K562 treated with DMSO at 1 percent for 24 hours (cell line): Measurements from ENCODE around the gene GRIK2. TPM values are rescaled to one million over a fixed set of nuclear protein-coding genes. Genes with fewer than 3 reads are reported as not detected.

ENCODE experiments used
- total RNA-seq: library from RNA; unstranded; fragments of 300-600 nt; gene quantifications from 2 replicates; pipeline ENCODE4 v1.2.3, GENCODE V29; 2022; ENCODE audit warnings: low read depth; ENCODE audit not compliant: insufficient read depth

GRIK2 gene
- not detected in 2 replicates for total RNA-seq

DNA sequence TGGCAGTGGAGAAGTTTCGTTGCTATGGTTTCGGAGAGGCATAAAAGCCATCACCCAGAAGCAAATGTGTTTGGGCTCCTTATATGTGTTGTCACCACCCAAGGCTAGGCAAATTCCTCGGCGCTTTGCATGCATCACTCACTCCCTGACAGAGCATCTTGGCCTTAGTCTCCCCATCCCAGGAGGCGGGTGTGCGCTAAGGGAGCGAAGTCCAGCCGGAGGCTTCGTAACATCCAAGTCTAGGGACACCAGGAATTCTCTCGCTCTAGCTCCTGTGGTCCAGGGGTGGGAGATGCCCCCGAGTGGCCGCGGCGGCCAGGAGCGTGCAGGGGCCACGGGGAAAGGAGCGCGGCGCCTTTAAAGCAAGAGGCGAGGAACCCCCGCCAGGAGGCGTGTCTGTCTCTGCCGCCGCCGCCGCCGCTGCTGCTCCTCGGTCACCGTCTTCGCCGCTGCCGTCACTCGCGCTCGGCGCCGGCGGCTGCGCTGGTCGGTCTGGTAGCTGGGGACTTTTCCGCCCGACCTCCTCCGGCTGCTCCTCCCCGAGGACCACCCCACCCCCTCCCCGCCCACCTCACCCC is at the start of gene GRIK2:
TSS of gene GRIK2 (plus strand) at position 458 of the 578 bp plus-strand sequence.

